GM19452 (cell line): ENCODE data around the gene DENND2A.

Experiments
- ATAC-seq: cut with Tn5 transposase; IDR thresholded peaks from one replicate; pipeline ENCODE4 v1.9.1; 2021; ENCODE audit not compliant: unreplicated experiment

DENND2A gene

DNA sequence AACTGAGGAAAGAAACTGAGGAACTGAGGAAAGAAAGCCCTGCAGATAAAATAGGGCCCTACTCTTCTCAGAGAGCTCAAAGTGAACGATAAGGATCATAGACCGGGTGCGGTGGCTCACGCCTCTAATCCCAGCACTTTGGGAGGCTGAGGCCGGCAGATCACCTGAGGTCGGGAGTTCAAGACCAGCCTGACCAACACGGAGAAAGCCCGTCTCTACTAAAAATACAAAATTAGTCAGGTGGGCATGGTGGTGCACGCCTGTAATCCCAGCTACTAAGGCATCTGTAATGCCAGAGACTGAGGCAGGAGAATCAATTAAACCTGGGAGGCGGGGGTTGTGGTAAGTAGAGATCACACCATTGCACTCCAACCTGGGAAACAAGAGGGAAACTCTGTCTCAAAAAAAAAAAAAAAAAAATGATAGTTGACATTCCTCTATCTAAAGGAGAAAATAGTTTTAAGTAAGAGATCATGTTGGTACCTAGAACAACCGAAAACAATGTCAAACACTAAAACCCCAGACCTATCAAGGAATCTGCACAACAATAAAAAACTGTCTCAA is 163.8 kb downstream of the DENND2A start:
- ATAC-seq, result no peak

DNA sequence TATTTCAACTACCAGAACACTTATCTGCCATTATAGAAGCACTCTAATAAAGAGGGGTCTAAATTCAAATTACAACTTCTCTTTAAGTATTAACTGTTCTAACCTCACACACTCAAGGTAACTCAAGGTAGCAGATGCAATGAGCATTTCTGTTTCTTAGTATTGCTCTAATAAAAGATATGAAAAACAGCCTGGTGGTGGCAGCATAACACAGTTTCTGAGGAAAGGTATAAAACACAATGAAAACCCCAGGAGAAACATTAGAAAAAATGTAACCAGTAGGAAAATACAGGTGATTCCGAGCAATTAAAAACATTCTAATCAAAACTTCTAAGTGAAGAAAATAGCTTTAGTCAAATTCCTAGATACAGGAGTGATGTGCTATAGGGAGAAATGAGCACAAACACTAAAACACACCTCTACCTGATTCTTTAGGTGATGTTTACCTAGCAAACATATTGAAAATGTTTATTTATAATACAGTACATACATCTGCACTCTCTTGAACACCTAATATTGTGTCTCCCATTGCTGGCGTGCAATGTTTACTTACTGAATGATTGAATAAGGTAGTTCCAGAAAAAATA is 164.8 kb downstream of the DENND2A start:
- no peak for ATAC-seq
